ENCODE results near the gene RIIAD1.
"Not testable (repeated sequence)": the region's sequence is repeated elsewhere in the genome, so short reads cannot be mapped to it uniquely, and the experiment has no call there.

RIIAD1 gene, protein sequence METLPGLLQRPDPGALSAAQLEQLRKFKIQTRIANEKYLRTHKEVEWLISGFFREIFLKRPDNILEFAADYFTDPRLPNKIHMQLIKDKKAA

DNA sequence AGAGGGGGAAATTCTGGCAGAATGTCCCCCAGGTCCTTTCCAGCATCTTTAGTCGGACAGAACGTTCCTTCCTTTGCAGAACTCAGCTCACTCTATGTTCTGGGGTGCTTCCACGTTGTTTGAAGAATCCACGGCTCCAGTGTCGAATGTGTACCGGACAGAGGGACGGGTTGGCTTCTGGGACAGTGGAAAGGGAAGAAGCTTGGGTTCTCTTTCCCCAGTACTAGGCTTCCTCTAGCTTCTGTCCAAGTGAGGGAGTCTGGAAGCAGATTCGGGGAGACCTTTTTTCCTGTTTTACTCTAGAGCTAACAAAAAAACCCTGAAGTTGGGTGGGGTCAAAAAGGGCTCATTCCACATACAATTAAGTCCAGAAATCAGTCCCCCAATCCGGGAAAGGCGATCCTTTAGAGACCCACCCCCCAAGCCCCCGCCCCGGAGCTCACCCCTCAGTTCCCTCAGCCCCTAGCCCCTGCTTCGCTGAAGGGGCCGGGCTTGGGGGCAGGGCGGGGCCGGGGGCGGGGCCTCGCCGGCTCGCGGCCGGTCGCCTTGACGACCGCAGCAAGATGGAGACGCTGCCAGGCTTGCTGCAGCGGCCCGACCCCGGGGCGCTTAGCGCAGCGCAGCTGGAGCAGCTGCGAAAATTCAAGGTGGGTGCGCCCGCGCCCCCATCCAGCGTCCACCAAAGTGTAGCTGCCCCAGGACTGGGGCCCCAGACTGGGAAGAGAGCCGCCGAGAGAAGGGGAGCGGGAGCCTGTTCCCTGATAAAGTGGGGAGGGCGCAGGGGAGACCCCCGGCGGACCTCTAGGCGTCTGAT is at the start of gene RIIAD1:
TSS of gene RIIAD1 (plus strand) at position 549 of the 814 bp plus-strand sequence. CDS start at position 564, 15 bp downstream.
- no peak for DNase-seq

- no peak for DNase-seq
These were observed 47.9 kb upstream of the RIIAD1 start for GRCh38 chr1:151673407-151673806.

DNA sequence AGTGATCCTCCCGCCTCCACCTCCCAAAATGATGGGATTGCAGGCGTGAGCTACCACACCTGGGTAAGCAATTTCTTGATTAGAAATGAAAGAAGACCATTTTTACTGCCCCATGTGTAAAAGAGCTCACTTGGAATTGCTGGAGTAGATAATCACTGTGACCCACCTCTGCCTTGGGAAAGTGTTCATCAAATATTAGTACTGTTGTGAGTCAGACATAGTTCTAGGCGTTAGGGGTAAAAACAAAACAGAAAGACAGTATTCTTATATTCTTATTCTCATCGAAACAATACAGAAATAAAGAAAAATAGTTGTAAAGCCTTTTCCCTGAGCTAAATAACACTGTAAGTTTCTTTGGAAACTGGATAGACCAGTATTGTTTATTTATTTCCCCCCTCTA is 40.9 kb upstream of the RIIAD1 start:
- no peak for DNase-seq

DNA sequence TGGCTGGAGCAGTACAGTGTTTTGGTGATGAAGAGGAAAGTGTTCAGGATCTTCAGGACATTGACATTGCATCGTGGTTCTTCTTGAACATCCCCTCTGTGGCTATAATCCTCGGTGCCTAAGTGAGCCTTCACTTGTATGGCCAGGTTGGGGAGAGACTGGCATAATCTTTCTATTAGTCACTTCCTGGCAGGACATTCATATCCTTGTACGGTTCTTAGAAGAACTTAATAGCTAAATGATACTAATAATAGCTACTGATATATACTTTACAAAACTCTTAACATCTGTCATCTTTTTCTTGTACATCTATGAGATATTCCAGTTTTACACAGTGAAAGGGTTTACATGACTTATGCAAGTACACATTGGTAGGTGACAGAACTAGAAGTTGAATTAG is 40.5 kb upstream of the RIIAD1 start:
- no peak for DNase-seq

DNA sequence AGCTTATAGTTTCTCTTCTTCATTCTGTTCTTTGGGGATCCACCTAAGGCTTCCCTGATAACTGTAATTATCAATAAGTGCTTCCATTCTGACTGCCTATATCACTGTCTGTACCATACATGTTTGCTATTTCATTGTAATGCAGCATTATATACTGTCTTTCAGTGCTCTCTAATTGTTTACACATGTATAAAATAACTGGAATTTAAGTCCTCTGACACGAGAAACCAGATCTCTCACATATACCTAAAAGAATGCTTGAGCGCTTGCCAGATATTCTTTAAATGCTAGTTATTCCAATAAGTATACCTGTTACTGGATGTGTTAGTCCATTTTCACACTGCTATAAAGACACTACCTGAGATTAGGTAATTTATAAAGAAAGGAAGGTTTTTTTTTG is 39.4 kb upstream of the RIIAD1 start:
- no peak for DNase-seq

- not testable (repeated sequence) for DNase-seq
These were observed 38.4 kb upstream of the RIIAD1 start for GRCh38 chr1:151682901-151683300.

- no peak for DNase-seq
These were observed 37.2 kb upstream of the RIIAD1 start for GRCh38 chr1:151684128-151684527.

DNA sequence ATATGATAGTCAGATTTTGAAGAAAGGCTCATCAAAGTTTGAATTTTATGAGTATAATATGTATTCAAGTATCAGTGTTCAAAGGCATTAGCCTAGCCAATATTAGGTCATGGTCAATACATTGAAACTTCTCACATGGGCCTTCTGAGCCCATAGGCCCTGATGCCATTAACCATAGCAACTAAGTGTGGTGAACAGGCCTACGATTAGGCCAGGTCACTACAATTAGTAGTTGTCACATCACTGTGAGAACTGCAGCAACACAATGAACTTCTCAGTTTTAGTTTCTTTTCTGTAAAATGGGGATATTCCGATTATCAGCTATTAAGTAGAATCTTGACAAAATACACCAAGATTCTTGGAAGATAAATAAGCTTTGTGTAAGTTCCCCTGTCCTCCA is 34.8 kb upstream of the RIIAD1 start:
- no peak for DNase-seq

GRCh38 chr1:151689494-151689893 is 31.8 kb upstream of the RIIAD1 start:
- no peak for DNase-seq

GRCh38 chr1:151692226-151692625 is 29.1 kb upstream of the RIIAD1 start:
- no peak for DNase-seq

DNA sequence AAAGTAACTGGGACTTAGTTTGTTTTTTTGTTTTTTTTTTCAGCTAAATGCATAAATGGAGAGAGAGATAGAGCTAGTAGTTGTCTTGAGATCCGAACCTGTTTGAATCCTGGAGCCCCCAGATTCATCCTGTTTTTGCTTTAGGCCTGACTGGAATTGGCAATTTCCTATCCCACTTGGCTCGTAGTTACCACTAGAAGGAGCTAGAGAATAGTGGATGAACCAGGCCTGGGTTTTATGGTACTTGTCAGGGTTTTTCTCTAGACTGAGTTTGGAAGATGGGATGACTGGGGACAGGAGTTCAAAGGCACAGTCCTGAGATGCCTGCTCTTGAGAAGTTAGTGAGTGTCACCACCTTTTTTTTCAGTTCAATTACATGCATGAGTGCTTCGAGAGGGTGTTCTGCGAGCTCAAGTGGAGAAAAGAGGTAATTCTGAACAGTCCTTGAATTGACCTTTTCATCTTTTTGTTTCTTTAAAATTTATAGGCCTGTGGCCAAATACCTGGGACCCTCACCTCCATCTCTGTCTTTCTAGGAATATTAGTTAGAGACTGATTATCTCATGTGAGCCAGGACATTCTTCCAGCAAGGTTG is 28.2 kb upstream of the RIIAD1 start:
- no peak for DNase-seq

DNA sequence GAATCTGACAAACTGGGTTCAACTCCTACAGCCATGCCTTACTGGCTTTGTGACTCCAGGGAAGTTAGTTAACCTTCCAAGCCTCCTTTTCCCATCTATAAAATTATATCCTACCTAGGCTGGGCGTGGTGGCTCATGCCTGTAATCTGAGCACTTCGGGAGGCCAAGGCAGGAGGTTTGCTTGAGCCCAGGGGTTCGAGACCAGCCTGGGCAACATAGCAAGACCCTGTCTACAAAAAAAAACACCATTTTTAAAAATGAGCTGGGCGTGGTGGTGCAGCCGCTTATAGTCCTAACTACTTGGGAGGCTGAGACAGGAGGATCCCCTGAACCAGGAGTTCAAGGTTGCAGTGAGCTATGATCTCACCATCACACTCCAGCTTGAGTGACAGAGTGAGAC is 19.8 kb upstream of the RIIAD1 start:
- no peak for DNase-seq

DNA sequence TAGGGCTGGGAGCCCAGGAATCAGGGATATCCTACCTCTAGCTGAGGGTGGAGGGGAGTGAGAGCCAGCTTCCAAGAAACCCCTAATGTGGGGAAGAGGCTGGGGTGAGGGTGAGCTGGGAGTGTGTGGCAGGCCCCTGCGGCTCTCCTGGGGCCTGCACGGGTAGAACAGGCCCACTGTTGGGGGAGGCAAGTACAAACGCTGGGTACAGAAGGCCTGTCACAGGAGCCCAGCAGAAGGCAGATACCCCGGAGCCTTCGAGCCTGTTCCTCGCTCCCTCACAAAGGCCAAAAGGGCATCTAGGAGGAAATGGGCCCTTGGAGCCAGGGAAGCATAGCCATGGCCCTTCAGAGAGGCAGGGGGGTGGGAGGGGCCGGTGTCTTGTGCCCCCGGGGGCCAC is 18.4 kb upstream of the RIIAD1 start:
- no peak for DNase-seq

DNA sequence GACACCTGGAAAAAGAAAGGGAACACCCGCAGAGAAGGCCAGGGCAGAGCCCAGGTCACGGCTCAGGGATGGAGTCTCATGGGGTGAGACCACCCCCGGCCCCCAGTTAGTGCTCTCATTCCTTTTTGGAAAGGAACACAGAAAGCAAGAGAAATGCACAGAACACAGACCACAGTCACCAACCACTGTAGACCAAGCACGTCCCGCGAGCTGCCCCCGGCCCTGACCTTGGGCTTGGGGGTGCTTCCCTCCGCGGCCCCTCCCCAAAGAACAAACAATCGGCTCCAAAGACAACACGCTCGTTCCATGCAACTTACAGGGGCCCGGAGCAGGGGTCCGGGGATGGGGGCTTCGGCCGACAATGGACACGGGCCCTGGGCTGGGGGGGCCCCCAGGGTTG is 17.5 kb upstream of the RIIAD1 start:
- no peak for DNase-seq

DNA sequence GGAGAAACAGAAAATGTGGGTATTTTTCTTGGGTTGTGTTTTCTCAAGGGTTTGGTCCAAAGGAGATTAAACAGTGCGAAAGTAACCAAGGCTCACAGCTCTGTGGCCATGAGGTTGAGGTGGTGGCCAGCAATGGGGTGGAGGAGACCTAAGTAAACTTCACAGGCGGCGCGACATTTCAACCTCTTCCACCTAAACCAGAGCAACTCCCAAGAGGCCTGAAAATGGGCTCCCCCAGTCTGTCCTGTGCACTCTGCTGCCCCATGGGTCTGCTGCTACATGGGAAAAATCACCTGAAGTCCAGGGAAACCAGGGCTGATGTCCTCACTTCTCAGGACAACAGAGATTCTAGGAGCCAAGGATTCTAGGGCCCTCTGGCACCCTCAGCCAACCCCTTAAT is 17.1 kb upstream of the RIIAD1 start:
- no peak for DNase-seq

DNA sequence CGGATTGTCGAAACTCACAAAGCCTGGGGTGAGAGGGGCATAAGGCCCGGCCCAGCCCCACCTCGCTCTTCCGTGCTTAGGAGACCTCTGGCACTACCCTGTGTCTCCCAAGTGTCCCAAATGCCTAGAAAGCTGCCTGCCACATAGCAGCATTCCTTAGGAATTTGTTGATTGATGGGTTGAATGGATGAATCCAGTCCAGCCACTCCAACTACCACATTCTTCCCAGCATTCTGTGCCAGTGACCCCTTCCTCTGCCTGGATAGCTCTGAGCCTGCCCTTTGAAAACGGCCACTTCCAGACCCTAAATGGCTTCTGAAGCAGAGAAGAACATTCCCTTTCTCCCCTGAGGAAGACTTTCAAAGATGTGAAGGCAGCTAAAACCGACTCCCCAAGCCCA is 16.2 kb upstream of the RIIAD1 start:
- no peak for DNase-seq

DNA sequence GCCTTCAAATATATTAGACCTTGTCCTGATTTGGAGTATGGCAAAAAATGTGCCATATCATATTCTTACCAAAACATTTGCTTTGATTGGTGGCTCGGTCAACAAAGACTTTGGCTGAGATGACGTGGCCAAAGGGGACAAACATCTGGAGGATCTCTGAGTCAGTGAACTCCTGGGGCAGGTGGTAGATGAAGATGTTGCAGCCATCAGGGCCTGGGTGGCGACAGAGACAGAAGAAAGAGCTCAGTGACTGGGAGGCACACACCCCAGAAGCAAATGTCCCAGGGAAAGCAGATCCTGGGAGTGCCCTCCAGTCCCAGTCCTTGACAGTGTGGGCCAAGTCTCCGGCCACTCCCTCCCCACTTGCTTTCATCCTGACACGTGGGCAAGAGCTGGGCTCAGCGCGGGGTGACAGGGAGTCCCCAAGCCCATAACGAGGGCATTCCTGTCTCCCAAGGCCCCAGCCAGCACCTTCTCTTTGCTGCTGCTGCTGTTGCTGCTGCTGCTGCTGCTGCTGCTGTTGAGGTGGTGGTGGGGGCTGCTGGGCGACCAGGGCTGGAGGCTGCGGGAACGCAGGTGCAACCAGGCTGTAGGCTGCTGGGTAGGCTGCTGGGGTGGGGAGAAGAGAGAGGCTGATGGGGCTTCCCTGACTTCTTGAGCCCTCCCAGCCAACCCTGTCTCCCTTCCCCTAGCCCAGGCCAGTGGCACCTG is 15.4 kb upstream of the RIIAD1 start:
- no peak for DNase-seq

DNA sequence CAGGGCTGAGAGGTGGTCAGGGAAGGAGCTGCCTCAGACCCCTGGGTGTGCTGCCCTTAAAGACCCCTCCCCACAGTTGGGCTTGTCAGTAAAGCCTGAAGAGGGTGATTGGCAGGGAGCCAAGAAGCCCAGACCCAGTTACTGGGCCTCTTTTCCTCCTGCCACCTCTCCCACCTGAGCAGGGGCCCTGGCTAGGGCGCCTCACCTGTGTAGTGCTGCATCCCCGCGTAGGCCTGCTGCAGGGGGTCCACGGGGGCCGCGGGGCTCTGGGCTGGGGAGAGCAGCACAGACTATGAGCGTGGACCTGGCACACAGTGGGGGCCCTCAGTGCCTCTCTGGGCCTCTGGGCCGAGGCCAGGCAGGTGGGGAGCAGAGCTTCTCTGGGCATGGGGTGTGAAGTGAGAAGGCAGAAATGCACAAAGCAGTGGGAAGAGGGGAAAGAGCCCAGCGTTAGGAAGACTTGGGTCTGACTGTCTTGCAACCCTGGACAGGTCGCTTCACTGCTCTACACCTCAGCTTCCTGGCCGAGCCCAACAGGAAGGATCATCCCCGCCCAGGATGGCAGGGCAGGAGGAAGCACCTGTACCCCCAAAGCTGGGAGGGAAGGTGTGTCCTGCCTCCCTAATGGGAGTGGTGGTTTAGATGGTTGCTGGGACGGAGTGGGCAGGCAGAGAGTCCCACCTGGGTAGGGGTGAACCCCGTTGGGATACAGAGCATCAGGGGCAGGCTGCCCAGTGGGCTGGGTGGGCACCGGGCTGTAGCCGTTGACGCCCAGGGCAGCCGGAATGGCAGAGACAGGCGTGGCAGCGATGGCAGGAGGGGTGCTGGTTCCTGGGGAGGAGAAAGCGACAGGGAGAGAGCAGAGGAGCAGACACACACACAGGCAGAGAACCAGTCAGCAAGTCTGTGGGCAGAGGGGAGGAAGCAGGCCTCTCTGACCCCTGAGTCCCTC is 14.6 kb upstream of the RIIAD1 start:
- no peak for DNase-seq

DNA sequence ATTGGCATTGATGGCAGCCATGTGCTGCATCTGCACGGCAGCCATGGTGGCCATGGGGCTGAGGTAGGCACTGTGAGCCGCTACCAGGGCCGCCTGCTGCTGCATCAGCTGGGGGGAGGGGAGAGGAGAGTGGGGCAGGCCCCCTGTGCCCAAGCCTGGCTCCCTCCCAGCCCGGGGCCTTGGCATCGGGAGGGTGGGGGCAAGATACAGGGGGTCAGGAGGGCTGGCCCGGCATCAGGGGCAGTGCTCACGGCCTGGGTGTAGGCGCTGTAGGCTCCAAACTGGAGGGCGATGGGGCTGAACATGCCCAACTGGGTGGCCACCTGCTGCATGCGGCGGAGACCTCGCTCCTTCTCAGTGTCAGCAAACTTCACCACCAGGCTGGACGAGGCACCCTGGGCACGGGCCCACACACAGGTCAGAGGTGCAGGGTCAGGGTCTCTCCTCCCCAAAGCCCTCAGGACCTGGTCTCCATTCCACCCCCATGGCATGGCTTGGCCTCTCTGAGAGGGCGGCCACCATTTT is 13.7 kb upstream of the RIIAD1 start:
- DNase-seq: no peak

DNA sequence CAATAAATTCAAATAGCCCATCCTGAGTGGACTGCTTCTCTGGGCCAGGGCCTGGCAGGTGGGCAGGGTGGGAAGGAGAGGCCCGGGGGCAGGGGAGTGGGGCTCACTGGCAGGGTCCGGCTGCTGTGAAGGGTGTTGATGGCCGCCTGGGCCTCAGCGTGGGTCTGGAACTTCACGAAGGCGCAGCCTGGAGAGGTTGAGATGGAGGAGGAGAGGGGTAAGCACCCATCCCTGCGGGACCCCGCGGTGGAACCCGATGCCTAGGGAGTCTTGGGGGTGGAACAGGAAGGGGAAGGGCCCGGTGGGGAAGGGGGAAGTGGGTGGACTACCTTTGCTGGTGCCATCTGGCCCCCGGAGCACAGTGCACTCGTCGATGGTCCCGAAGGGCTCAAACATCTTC is 12.4 kb upstream of the RIIAD1 start:
- DNase-seq: no peak

DNA sequence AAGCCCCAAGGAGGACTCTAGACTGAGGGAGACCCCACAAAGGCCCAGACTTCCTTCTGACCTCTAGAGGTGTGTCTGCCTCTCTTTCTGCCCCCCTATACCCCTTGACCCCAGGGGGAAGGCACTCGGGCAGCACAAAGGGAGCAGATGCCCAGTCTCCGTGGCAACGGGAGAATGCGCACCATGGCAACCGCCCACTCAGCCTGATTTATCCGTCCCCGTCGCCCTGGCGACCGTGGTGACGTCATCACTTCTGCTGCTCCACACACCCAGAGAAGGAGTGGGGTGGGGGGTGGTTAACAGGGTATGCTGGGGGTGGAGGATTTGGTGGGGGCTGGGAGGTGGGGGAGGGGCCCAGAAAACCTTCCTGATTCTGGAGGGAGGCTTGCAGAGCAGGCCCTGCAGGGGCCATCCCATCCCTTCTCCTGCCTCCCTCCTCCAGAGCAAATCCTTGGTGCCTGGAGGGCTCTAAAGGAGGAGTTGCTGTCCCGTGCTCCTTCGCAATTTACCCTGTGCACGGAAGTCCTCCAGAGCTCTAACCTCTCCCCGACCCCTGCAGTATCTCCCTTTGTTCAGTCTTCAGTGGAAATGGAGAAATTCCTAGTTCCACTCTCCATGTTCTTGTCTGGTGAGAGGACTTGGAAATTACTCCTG is 11.0 kb upstream of the RIIAD1 start:
- no peak for DNase-seq

All from GDM1 (cell line).